ENCODE data around the gene LMBR1. TPM values are rescaled to one million over a fixed set of nuclear protein-coding genes. Genes with fewer than 3 reads are reported as not detected.

Gene LMBR1
- polyA plus RNA-seq, 1 donor from 2014 or later: 68.9 TPM

GRCh38 chr7:156773966-156774365, 119.0 kb downstream of the LMBR1 start:
- Histone ChIP-seq H3K27ac (ENCODE audit: low read length) (no peak overlapping the region), H3K36me3 (ENCODE audit: insufficient read depth, low read length) (no peaks in the 10 kb centered on the region), H3K9ac (ENCODE audit: low read length) (no peak overlapping the region), H3K9me2 (ENCODE audit: insufficient read depth, low read length) (no peaks in the 10 kb centered on the region), H3K4me3 (ENCODE audit: low read length) (no peak overlapping the region), H3K9me3 (ENCODE audit: low read length) (no peaks in the 10 kb centered on the region), H3F3A (ENCODE audit: insufficient read depth, low read length, poor library complexity, severe bottlenecking) (no peaks in the 10 kb centered on the region), H3K27me3 (ENCODE audit: insufficient read depth, low read depth, low read length) (no peaks in the 10 kb centered on the region), H4K20me1 (ENCODE audit: insufficient read depth) (no peaks in the 10 kb centered on the region), H2AFZ (ENCODE audit: low read depth, low read length) (no peak overlapping the region), H3K4me2 (ENCODE audit: low read length) (no peak overlapping the region), H3K79me2 (replicated peaks; ENCODE audit: insufficient read depth, low read length) (no peaks in the 10 kb centered on the region)
- TF ChIP-seq POLR2AphosphoS5 (IDR thresholded peaks at IDR 0.05): no peak
- no peak for TF ChIP-seq CTCF (IDR thresholded peaks at IDR 0.05; ENCODE audit: poor library complexity, severe bottlenecking)
- no peak for TF ChIP-seq SMC3 (conservative IDR thresholded peaks at IDR 0.05; ENCODE audit: poor library complexity)
- no peak for TF ChIP-seq EZH2 (IDR thresholded peaks at IDR 0.05; ENCODE audit: borderline replicate concordance, insufficient read depth, low read length, poor library complexity, severe bottlenecking)

- no peaks in the 10 kb centered on the region for H3K79me2 ChIP-seq (replicated peaks; ENCODE audit: insufficient read depth, low read length)
- TF ChIP-seq SMC3 (conservative IDR thresholded peaks at IDR 0.05; ENCODE audit: poor library complexity) (no peak), EZH2 (IDR thresholded peaks at IDR 0.05; ENCODE audit: borderline replicate concordance, insufficient read depth, low read length, poor library complexity, severe bottlenecking) (no peak), TAF1 (IDR thresholded peaks at IDR 0.05; ENCODE audit: low read depth) (no peak), REST (IDR thresholded peaks at IDR 0.05; ENCODE audit: borderline replicate concordance) (no peak), CTCF (IDR thresholded peaks at IDR 0.05; ENCODE audit: poor library complexity, severe bottlenecking) (no peak), EP300 (conservative IDR thresholded peaks at IDR 0.05; ENCODE audit: poor library complexity, severe bottlenecking) (no peak), MXI1 (conservative IDR thresholded peaks at IDR 0.05; ENCODE audit: poor library complexity, severe bottlenecking) (no peak), POLR2AphosphoS5 (IDR thresholded peaks at IDR 0.05) (no peak), RAD21 (conservative IDR thresholded peaks at IDR 0.05) (no peak)
Measured at GRCh38 chr7:156772725-156773124, 120.3 kb downstream of the LMBR1 start.

More at GRCh38 chr7:156772725-156773124, 120.3 kb downstream of the LMBR1 start:
- Histone ChIP-seq H3K9me3 (ENCODE audit: low read length) (no peaks in the 10 kb centered on the region), H3K27me3 (ENCODE audit: insufficient read depth, low read depth, low read length) (no peaks in the 10 kb centered on the region), H3K27ac (ENCODE audit: low read length) (no peak overlapping the region), H3K9ac (ENCODE audit: low read length) (no peak overlapping the region), H3K9me2 (ENCODE audit: insufficient read depth, low read length) (no peaks in the 10 kb centered on the region), H2AFZ (ENCODE audit: low read depth, low read length) (no peak overlapping the region), H3K4me2 (ENCODE audit: low read length) (no peak overlapping the region), H3K4me3 (ENCODE audit: low read length) (no peak overlapping the region), H4K20me1 (ENCODE audit: insufficient read depth) (no peaks in the 10 kb centered on the region), H3K36me3 (ENCODE audit: insufficient read depth, low read length) (no peaks in the 10 kb centered on the region), H3F3A (ENCODE audit: insufficient read depth, low read length, poor library complexity, severe bottlenecking) (no peaks in the 10 kb centered on the region)
